Motor neuron (in vitro differentiated cells): ENCODE data around the gene UROC1. TPM values are rescaled to one million over a fixed set of nuclear protein-coding genes. Genes with fewer than 3 reads are reported as not detected.
A peak's percentile ranks its signal among the peaks of the same experiment; 100 is the strongest.
"Not testable (repeated sequence)": the region's sequence is repeated elsewhere in the genome, so short reads cannot be mapped to it uniquely, and the experiment has no call there.

ENCODE experiments used
- ATAC-seq, 8 experiments: fragments of 200-7000 bp; cut with Tn5 transposase; replicated peaks in 6 of 8; 2 replicates each; pipeline ENCODE4 v1.8.0; 2021; ENCODE audit warnings: mild to moderate bottlenecking in 8 of 8, moderate library complexity in 8 of 8
- H3K27ac ChIP-seq, 2 donors: fragments of 250-450 bp; sonication (Bioruptor Pico); 2 replicates each; pipeline ENCODE4 v1.9.0; 2021; ENCODE audit warnings: antibody characterized with exemption in 2 of 2, mild to moderate bottlenecking in 2 of 2, moderate library complexity in 1 of 2
- H3K4me1 ChIP-seq, 2 donors: fragments of 250-450 bp; sonication (Bioruptor Pico); replicated peaks in 1 of 2; 2 replicates each; pipeline ENCODE4 v1.6.1; 2021; ENCODE audit warnings: antibody characterized with exemption in 2 of 2, mild to moderate bottlenecking in 2 of 2, moderate library complexity in 1 of 2
- H3K4me3 ChIP-seq, 5 donors: fragments of 250-450 bp; sonication (Bioruptor Pico); 2 replicates each; pipeline ENCODE4 v1.9.0; 2021; ENCODE audit warnings: antibody characterized with exemption in 5 of 5, mild to moderate bottlenecking in 5 of 5, moderate library complexity in 4 of 5
- WGBS, 10 experiments: fragments of 450-650 bp; shearing (Covaris generic); methylation state at CpG; one replicate each; pipeline ENCODE4 v1.0.0; 2022; 5-methylcytosine and 5-hydroxymethylcytosine counted together
- in situ Hi-C, 9 experiments: fragments of 400-800 bp; cut with MboI; loops; one replicate each; pipeline ENCODE4 v1.15.0; 2021; ENCODE audit warnings: low sequenced_read_pairs in 9 of 9, low pct_unique_long_range_greater_than_20kb in 2 of 9; ENCODE audit not compliant: unreplicated experiment in 9 of 9
- total RNA-seq, 8 experiments: library from RNA; unstranded; fragments of 300-600 nt; gene quantifications; 2 replicates each; pipeline versions ENCODE4 v1.2.3 to v1.2.4, GENCODE V29; 2022

Gene UROC1
- total RNA-seq, 8 experiments from 2014 or later: 0.04 to 0.38 (median 0.10) TPM; not detected in 2

DNA sequence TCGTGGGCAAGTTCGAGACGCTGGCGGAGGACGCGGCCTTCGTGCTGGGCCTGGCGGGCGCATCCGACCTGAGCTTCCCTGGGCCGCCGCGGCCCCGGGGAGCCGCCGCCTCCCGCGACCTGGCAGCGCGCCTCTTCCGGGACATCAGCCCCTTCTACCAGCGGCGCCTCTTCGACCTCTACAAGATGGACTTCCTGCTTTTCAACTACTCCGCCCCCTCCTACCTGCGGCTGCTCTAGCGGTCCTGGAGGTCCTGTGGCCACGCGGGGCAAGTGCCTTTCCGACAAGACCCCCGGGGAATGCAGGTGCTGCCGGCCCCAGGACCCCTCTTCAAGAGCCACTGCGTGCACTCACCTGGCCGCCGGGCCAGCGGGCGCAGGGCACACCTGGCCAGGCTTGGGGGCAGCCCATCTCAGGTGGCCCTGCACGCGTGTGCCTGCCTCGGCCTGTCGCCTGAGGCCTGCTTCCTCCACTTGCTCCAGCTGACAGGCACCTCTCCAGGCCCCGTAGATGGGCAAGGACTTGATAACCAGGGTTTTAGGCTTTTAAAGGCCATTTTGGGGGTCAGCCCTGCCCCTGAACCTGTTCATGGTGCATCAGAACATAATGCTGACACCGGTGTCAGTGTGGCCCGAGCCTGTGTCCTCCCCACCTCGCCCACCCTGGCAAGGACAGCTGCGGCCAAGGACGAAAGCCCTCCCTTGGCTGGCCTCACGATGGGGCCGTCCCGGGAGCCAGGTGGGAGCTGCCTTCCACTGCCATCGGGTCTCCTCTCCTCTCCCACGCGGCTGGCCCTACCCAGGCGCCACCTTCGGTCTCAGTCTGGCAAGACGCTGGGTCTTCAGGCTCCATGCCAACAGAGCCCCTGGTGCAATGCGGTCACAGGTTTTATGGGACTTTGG, 25.0 kb upstream of the UROC1 start:
- in situ Hi-C loops: no loop called here
- 60 to 100% (median 90%) methylated on average over 2 to 28 of the region's 57 CpGs; no CpG with 5 or more reads in 5 of the 10 experiments for WGBS, 10 experiments
- Histone ChIP-seq H3K4me3 (no peak overlapping the region), H3K27ac (no peak overlapping the region), H3K4me1 (no peaks in the 10 kb centered on the region)
- no peak for ATAC-seq

DNA sequence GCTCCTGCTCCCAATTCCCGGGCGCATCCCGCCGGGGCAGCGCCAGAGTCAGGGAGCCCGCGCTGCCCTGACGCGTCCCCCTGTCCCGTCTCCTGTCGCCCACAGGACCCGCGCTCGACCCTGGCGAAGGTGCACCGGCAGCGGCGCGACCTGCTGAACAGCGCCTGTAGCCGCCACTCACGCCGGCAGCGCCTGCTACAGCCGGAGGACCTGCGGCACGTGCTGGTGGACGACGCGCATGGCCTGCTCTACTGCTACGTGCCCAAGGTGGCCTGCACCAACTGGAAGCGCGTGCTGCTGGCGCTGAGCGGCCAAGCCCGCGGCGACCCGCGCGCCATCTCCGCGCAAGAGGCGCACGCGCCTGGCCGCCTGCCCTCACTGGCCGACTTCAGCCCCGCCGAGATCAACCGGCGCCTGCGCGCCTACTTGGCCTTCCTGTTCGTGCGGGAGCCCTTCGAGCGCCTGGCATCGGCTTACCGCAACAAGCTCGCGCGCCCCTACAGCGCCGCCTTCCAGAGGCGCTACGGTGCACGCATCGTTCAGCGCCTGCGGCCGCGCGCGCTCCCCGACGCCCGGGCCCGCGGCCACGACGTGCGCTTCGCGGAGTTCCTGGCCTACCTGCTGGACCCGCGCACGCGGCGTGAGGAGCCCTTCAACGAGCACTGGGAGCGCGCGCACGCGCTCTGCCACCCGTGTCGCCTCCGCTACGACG, 24.2 kb upstream of the UROC1 start:
- in situ Hi-C loops: no loop called here
- Histone ChIP-seq H3K4me3 (no peak overlapping the region), H3K4me1 (no peaks in the 10 kb centered on the region), H3K27ac (no peak overlapping the region)
- peak in 2 of 8 experiments; percentile 40 to 52 for ATAC-seq
- WGBS, 10 experiments: 43 to 95% (median 86%) methylated on average over 4 to 63 of the region's 101 CpGs; no CpG with 5 or more reads in 3 of the 10 experiments

DNA sequence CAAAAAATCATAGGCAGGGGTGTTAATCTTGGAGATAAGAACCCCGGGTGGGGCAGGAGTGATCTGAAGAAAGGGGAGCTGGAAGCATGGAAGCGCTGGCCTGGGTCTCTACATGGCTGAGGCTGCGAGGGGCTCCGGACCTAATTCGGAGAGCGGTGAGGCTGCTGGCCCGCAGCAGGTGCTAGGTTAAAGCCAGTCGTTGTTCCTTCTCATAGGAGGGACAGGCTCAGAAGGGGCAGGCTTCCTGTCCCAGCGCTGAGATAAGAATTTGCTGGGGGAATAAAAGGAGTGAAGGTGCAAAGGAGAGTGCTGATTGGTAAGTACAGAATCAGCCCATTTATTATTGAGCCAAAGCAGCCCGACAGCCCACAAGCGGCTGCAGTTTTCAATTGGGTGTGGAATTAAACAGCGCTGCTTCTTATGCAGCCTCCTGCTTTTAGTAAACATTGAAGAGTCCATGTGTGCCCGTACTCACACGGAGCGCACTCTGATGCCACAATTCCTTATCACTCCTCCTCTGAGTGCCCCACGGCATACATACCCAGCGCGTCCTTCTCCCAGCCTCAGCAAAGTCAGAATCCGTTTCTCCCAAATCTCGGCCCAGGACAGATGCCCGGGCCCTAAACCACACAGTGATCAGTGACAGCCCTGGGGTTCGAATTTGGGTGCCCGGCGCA, 23.5 kb upstream of the UROC1 start:
- Histone ChIP-seq H3K4me3 (no peak overlapping the region), H3K4me1 (no peaks in the 10 kb centered on the region), H3K27ac (no peak overlapping the region)
- peak in 1 of 8 experiments; percentile 16 for ATAC-seq
- WGBS, 10 experiments: 30 to 80% (median 57%) methylated on average over 1 to 15 of the region's 24 CpGs; no CpG with 5 or more reads in 4 of the 10 experiments
- in situ Hi-C loops: no loop called here

DNA sequence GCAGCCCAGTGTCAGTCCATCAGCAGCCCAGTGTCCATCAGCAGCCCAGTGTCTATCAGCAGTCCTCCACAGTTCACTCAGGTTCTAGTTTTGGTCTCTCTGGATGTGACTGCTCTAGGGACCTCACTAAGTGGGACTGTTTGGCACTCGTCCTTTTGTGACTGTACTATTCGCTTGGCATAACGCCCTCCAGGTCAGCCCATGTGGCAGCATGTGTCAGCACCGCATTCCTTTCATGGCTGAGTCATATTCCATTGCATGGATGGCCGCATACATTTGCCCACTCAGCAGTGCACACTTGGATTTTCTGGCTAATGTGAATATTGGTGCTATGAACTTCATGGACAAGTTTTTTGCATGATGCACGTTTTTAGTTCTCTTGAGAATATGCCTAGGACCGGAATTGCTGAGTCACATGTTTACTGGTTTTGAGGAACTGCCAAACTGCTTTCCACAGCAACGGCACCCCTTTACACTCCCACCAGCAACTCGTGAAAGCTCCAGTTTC, 22.8 kb upstream of the UROC1 start:
- no peak overlapping the region for H3K4me3 ChIP-seq
- in situ Hi-C loops: no loop called here
- H3K27ac ChIP-seq: no peak overlapping the region
- no peaks in the 10 kb centered on the region for H3K4me1 ChIP-seq
- 0 to 82% (median 60%) methylated on average over 3 to 9 of the region's 9 CpGs for WGBS, 10 experiments
- ATAC-seq: peak; percentile 42 to 96 (median 64)

DNA sequence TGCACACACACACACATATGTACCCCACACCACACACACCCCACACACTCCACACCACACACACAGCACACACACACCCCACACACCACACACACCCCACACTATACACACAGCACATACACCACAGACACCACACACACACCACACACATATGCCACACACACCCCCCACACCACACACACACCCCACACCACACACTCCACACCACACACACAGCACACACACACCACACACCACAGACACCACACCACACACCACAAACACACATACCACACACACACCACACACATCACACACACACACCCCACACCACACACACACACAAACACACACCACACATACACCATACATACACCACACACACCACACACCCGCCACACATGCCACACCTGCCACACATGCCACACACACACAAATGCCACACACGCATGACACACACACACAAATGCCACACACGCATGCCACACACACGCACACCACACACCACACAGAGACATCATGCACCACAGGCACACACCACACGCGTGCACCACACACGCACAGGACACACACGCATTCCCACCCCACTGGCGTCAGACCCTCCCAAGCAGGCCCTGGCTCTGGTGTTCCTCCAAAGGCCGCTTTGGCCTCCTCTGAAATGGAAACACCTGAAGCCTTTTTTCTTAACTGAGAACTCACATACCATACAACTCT, 22.1 kb upstream of the UROC1 start:
- in situ Hi-C loops: no loop called here
- Histone ChIP-seq H3K27ac (no peak overlapping the region), H3K4me3 (no peak overlapping the region), H3K4me1 (no peaks in the 10 kb centered on the region)
- no peak for ATAC-seq
- 95 to 100% (median 100%) methylated on average over 2 to 10 of the region's 10 CpGs; no CpG with 5 or more reads in 6 of the 10 experiments for WGBS, 10 experiments

DNA sequence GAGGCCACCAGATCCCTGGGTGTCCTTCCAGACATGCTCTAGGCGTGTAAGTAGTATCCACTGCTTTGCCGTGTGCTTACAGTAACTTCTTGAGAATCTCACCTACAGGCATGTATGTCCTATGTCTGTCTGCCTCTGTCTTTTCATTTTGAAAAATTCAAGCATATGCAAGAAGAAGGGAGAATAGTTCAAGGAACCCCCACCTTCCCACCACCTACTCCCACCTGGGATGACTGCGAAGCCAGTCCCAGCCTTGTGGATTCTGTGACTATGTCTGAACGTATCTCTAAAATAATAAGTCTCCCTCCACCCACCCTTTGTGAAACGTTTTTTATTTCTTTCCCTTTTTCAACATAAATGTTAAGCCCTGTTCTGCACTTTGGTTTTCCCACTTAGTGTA, 21.4 kb upstream of the UROC1 start:
- WGBS, 10 experiments: 3 to 100% (median 60%) methylated on average over 1 to 5 of the region's 5 CpGs; no CpG with 5 or more reads in 1 of the 10 experiments
- ATAC-seq: no peak
- H3K4me3 ChIP-seq: no peak overlapping the region
- no peak overlapping the region for H3K27ac ChIP-seq
- H3K4me1 ChIP-seq: no peaks in the 10 kb centered on the region
- in situ Hi-C loops: no loop called here

DNA sequence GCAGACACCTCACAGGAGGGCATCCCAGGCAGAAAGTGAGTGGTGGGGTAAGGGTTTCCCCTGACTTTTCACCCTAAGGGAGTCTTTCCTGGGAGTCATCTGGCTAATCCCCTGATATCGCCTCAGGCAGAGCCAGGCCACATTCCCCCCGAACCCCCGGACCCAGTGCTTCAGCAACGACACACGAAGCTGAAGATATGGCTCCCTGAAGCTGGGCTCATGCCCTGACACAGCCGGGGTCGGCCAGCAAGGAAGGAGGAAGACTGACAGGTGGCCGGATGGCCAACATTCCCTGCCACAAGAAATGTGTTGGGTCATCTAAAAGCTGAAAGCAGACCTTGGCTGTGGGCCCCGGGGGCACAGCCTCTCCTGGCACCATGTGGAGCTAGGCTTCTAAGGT, 20.7 kb upstream of the UROC1 start:
- no peak for ATAC-seq
- 40 to 80% (median 61%) methylated on average over 1 to 7 of the region's 9 CpGs; no CpG with 5 or more reads in 5 of the 10 experiments for WGBS, 10 experiments
- Histone ChIP-seq H3K27ac (no peak overlapping the region), H3K4me1 (no peaks in the 10 kb centered on the region), H3K4me3 (no peak overlapping the region)
- in situ Hi-C loops: no loop called here

DNA sequence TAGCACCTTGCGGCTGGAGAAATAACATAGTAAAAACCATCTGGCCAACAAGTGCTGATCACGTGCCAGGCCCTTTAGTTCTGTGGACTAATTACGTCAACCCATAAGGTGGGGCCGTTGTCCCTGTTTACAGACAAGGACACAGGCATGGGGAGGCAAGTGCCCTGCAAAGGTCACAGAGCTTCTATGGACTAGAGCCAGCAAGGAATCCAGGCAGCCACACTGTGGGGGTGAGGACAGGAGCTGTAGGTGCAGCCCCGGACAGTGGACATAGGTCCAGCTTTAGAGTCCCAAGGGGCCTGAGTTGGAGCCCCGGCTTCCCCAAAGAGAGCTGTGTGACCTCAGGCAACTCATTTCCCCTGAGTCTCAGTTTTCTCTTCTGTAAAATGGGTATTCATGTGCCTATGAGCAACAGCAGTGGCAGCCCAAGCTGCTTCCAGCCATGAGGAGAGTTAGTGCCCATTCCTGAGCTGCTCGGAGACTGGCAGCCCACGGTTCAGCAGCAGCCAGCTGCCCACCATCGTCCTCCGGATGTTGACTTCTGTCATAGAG, 20.2 kb upstream of the UROC1 start:
- H3K27ac ChIP-seq: no peak overlapping the region
- in situ Hi-C loops: no loop called here
- no peak for ATAC-seq
- H3K4me1 ChIP-seq: no peaks in the 10 kb centered on the region
- 60 to 100% (median 70%) methylated on average over 1 to 8 of the region's 10 CpGs; no CpG with 5 or more reads in 3 of the 10 experiments for WGBS, 10 experiments
- no peak overlapping the region for H3K4me3 ChIP-seq

DNA sequence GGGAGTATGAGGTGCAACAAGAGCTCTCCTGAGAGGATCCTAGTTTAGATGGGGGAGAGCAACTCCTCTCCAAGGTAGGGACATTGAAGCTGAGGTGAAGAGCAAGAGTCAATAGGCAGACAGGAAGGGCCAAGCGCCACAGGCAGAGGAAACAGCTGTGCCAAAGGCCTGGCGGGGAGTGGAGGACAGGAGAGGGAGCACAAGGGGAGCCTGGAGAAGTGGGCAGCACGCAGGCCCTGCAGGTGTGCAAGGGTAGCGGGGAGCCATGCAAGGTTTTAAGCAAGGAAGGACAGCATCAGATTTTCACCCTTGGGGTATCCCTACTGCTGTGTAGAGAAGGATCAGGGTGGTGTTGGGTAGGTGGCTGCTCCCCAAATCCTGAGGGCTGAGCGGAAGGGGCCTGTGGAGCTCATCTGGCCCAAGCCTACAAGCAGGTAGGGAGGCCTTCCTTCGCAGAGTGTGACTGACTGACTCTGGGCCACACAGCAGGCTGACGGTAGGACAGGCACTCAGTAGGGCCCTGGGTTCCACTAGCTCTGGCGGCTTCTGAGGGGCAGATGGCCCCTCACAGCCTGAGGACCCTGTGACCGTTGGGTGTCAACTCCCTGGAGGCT, 19.6 kb upstream of the UROC1 start:
- ATAC-seq: no peak
- WGBS, 10 experiments: 56 to 80% (median 71%) methylated on average over 1 to 4 of the region's 9 CpGs; no CpG with 5 or more reads in 6 of the 10 experiments
- Histone ChIP-seq H3K4me1 (no peaks in the 10 kb centered on the region), H3K4me3 (no peak overlapping the region), H3K27ac (no peak overlapping the region)
- in situ Hi-C loops: no loop called here

DNA sequence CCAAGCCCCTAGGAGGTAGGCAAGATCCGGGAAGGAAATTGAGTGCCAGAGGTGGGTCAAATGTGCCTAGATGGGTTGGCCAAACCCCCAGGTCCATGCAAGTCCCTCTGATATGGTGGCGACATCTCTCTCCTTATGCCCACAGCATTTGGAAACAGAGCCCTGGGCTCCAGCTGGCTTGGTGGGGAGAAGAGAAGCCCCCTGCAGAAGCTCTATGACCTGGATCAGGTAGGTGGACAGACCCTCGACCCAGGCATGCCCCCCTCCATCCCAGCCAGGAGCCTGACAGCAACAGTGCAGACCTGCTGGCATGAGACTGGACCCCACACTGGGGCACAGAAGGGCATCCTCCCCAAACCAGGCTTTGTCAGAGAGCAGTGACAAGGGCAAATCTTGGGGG, 18.6 kb upstream of the UROC1 start:
- in situ Hi-C loops: no loop called here
- WGBS, 10 experiments: no CpG with 5 or more reads among the region's 3 CpGs
- ATAC-seq: no peak

DNA sequence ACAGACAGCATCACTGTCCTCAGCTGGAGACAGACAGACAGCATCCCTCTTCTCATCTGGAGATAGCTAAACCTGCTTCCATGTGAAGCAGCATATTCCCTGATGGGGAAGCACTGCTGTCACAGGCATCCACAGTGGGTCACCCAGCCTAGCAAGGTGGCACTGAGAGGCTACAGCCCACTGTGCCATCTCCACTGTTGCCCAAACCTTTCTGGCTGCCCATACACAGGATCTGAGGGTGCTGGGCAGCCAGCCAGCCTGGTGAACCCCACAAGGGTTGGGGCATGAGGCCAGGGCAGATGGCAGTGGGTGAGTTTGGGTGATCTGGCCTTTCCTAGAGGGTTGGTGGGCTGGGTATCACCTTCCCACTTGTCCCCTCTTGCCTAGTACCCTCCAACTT, 18.1 kb upstream of the UROC1 start:
- no peak overlapping the region for H3K4me3 ChIP-seq
- ATAC-seq: no peak
- H3K4me1 ChIP-seq: no peaks in the 10 kb centered on the region
- in situ Hi-C loops: no loop called here
- H3K27ac ChIP-seq: no peak overlapping the region

More for the DNA sequence above, 18.6 kb upstream of the UROC1 start:
- Histone ChIP-seq H3K27ac (no peak overlapping the region), H3K4me1 (no peaks in the 10 kb centered on the region), H3K4me3 (no peak overlapping the region)

DNA sequence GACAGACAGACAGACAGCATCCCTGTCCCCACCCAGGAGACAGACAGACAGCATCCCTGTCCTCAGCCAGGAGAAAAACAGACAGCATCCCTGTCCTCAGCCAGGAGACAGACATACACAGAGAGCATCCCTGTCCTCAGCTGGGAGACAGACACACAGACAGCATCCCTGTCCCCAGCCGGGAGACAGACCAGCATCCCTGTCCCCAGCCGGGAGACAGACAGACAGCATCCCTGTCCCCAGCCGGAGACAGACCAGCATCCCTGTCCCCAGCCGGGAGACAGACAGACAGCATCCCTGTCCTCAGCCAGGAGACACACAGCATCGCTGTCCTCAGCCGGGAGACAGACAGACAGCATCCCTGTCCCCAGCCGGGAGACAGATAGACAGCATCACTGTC, 17.1 kb upstream of the UROC1 start:
- WGBS, 10 experiments: 47 to 80% methylated on average over 1 to 2 of the region's 7 CpGs; no CpG with 5 or more reads in 8 of the 10 experiments

More for the DNA sequence above, 17.1 kb upstream of the UROC1 start:
- H3K4me3 ChIP-seq, in situ Hi-C loops, H3K4me1 ChIP-seq, ATAC-seq, H3K27ac ChIP-seq: not testable (repeated sequence)
